Measurements from ENCODE around the gene AFF1.

DNA sequence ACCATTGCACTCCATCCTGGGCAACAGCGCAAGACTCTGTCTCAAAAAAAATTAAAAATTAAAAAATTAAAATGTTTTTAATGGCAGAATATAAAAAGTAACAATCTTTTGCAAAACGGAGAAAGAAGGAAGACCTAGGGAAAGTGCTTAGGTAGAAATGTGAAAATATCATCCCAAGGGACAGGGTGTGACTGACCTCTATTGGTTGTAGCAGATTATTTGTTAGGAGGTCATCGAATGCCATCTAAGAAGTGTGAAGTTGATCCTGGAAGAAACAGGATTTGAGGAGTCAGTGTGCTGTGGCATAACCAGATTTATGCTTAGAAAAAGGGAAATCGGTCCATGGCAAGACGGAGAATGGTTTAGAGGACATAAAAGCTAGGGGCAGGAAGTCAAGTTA is 24.4 kb upstream of the AFF1 start:
- TF ChIP-seq, protein P1, sequence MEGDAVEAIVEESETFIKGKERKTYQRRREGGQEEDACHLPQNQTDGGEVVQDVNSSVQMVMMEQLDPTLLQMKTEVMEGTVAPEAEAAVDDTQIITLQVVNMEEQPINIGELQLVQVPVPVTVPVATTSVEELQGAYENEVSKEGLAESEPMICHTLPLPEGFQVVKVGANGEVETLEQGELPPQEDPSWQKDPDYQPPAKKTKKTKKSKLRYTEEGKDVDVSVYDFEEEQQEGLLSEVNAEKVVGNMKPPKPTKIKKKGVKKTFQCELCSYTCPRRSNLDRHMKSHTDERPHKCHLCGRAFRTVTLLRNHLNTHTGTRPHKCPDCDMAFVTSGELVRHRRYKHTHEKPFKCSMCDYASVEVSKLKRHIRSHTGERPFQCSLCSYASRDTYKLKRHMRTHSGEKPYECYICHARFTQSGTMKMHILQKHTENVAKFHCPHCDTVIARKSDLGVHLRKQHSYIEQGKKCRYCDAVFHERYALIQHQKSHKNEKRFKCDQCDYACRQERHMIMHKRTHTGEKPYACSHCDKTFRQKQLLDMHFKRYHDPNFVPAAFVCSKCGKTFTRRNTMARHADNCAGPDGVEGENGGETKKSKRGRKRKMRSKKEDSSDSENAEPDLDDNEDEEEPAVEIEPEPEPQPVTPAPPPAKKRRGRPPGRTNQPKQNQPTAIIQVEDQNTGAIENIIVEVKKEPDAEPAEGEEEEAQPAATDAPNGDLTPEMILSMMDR (IDR thresholded peaks at IDR 0.05; ENCODE audit: insufficient read depth, low read depth, low read length) = no peak
- no peak for TF ChIP-seq EZH2 (IDR thresholded peaks at IDR 0.05; ENCODE audit: insufficient read depth, low read length)
